ENCODE results near the gene GRIA3. TPM values are rescaled to one million over a fixed set of nuclear protein-coding genes. Genes with fewer than 3 reads are reported as not detected.

The GRIA3 gene
- total and polyA plus RNA-seq, 2 experiments from 2014 or later = 1.9 to 2.9 TPM

DNA sequence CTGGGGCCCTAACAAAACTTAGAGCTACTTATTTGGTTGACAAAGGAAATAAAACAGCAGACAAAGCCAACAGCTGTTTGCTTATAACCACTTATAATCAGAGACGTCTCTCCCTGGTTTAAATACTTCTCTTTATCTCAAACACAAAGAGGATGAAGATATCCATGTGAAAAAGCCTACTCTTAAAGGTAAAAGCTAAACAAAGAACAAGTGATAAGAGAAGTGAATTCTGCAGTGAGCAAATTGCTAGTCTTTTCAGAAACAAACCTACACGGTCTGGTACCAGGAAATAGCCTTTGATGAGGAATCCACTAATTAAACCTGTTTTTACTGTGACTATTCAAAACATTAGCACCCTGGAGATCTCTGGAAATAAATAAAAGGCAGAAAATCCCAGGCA, 46.7 kb downstream of the GRIA3 start:
- Histone ChIP-seq H3K4me2 (no peak overlapping the region), H3K27ac (no peak overlapping the region), H3K9me3 (ENCODE audit: low read depth) (no peaks in the 10 kb centered on the region), H3K79me2 (no peaks in the 10 kb centered on the region), H3K4me1 (ENCODE audit: insufficient read depth) (no peaks in the 10 kb centered on the region), H3K36me3 (replicated peaks; ENCODE audit: insufficient read depth, low read depth) (no peaks in the 10 kb centered on the region), H2AFZ (no peak overlapping the region), H4K20me1 (ENCODE audit: insufficient read depth, poor library complexity, severe bottlenecking) (no peaks in the 10 kb centered on the region), H3K4me3 (no peak overlapping the region), H3K9me2 (replicated peaks; ENCODE audit: insufficient read depth) (no peaks in the 10 kb centered on the region), H3K27me3 (no peaks in the 10 kb centered on the region)
- 36% methylated on average over 2 of the region's 2 CpGs for WGBS (ENCODE audit: low lambda C conversion rate, missing lambda C conversion rate)
- no peak for DNase-seq (ENCODE audit: low spot score)
- TF ChIP-seq EZH2 (IDR thresholded peaks at IDR 0.05; ENCODE audit: borderline replicate concordance) = no peak
- TF ChIP-seq EZH2phosphoT487 (IDR thresholded peaks at IDR 0.05; ENCODE audit: low read depth, severe bottlenecking, unreplicated experiment) = no peak
- TF ChIP-seq, protein P1, sequence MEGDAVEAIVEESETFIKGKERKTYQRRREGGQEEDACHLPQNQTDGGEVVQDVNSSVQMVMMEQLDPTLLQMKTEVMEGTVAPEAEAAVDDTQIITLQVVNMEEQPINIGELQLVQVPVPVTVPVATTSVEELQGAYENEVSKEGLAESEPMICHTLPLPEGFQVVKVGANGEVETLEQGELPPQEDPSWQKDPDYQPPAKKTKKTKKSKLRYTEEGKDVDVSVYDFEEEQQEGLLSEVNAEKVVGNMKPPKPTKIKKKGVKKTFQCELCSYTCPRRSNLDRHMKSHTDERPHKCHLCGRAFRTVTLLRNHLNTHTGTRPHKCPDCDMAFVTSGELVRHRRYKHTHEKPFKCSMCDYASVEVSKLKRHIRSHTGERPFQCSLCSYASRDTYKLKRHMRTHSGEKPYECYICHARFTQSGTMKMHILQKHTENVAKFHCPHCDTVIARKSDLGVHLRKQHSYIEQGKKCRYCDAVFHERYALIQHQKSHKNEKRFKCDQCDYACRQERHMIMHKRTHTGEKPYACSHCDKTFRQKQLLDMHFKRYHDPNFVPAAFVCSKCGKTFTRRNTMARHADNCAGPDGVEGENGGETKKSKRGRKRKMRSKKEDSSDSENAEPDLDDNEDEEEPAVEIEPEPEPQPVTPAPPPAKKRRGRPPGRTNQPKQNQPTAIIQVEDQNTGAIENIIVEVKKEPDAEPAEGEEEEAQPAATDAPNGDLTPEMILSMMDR (IDR thresholded peaks at IDR 0.05; ENCODE audit: poor library complexity) = no peak

DNA sequence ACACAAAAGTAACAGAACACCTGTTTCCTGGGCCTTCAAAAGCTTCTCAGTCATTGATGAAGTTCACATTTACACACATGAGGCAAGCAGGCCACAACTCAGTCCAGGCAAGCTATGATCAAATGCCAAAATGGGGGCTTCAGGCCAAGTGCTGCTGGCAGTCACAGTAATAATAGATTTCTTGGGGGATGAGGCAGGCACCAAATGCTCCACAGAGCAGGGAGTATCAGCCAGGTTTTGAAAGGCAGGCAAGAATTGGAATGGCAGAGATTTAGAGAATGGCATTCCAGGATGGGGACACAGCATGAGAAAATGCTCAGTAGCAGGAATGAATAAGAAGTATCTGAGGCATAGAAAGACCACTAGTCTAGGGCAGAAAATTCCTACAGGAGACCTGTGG, 52.8 kb downstream of the GRIA3 start:
- DNase-seq (ENCODE audit: low spot score) = no peak
- Histone ChIP-seq H3K4me2 (no peak overlapping the region), H3K9me3 (ENCODE audit: low read depth) (no peaks in the 10 kb centered on the region), H3K9me2 (replicated peaks; ENCODE audit: insufficient read depth) (no peaks in the 10 kb centered on the region), H4K20me1 (ENCODE audit: insufficient read depth, poor library complexity, severe bottlenecking) (no peaks in the 10 kb centered on the region), H2AFZ (no peak overlapping the region), H3K4me1 (ENCODE audit: insufficient read depth) (no peaks in the 10 kb centered on the region), H3K79me2 (no peaks in the 10 kb centered on the region), H3K27me3 (no peaks in the 10 kb centered on the region), H3K4me3 (no peak overlapping the region), H3K27ac (no peak overlapping the region), H3K36me3 (replicated peaks; ENCODE audit: insufficient read depth, low read depth) (no peaks in the 10 kb centered on the region)
- TF ChIP-seq, protein P1 (IDR thresholded peaks at IDR 0.05; ENCODE audit: poor library complexity) = no peak
- TF ChIP-seq EZH2 (IDR thresholded peaks at IDR 0.05; ENCODE audit: borderline replicate concordance) (no peak), EZH2phosphoT487 (IDR thresholded peaks at IDR 0.05; ENCODE audit: low read depth, severe bottlenecking, unreplicated experiment) (no peak)

DNA sequence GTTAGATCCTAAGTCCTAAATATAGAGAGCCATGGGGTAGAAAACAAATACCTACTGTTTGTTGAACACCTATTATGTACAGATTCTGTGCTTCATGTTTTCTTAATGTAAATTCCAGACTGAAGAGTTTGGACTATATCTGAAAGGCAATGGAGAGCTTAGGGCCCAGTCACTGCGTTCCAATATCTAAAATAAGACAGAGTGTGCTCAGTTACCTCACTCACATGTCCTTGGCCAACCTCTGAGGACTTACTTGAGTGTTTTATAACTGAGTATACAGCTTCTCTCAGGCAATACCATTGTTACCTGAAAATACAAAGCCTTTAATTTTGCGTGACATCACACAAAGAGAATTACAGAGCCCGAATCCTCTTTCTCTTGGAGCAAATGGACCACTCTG, 53.2 kb downstream of the GRIA3 start:
- no peak for DNase-seq (ENCODE audit: low spot score)
- Histone ChIP-seq H3K27me3 (no peaks in the 10 kb centered on the region), H3K4me1 (ENCODE audit: insufficient read depth) (no peaks in the 10 kb centered on the region), H2AFZ (no peak overlapping the region), H3K27ac (no peak overlapping the region), H3K36me3 (replicated peaks; ENCODE audit: insufficient read depth, low read depth) (no peaks in the 10 kb centered on the region), H3K4me2 (no peak overlapping the region), H3K9me3 (ENCODE audit: low read depth) (no peaks in the 10 kb centered on the region), H4K20me1 (ENCODE audit: insufficient read depth, poor library complexity, severe bottlenecking) (no peaks in the 10 kb centered on the region), H3K4me3 (no peak overlapping the region), H3K79me2 (no peaks in the 10 kb centered on the region), H3K9me2 (replicated peaks; ENCODE audit: insufficient read depth) (no peaks in the 10 kb centered on the region)
- 72% methylated on average over 3 of the region's 3 CpGs for WGBS (ENCODE audit: low lambda C conversion rate, missing lambda C conversion rate)
- TF ChIP-seq EZH2phosphoT487 (IDR thresholded peaks at IDR 0.05; ENCODE audit: low read depth, severe bottlenecking, unreplicated experiment) (no peak), EZH2 (IDR thresholded peaks at IDR 0.05; ENCODE audit: borderline replicate concordance) (no peak)
- TF ChIP-seq, protein P1 (IDR thresholded peaks at IDR 0.05; ENCODE audit: poor library complexity) = no peak

DNA sequence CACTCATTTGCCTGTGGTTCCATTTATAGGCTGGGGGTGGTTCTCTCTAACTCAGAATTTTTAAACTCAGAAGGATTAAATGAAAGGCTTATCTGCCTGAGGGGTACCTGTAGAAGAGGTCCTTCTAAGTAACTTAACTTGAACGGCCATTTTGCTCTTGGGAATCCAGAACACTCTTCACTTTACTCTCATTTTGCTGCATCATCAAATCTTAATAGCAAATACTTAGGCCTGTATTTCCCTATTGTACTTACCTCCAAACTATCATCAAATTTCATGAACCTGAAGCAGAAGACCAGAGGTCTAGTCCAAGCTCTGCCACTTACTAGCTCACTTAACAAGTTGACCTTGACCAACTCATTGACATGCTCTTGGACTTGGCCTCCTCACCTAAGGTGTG, 70.4 kb downstream of the GRIA3 start:
- no peaks in the 10 kb centered on the region for H3K4me1 ChIP-seq (ENCODE audit: insufficient read depth)
- no peak overlapping the region for H3K4me3 ChIP-seq
- WGBS (ENCODE audit: low lambda C conversion rate, missing lambda C conversion rate) = 77% methylated on average over 1 of the region's 1 CpG
- H3K9me2 ChIP-seq (replicated peaks; ENCODE audit: insufficient read depth) = no peaks in the 10 kb centered on the region
- H2AFZ ChIP-seq = no peak overlapping the region
- no peak overlapping the region for H3K4me2 ChIP-seq
- H4K20me1 ChIP-seq (ENCODE audit: insufficient read depth, poor library complexity, severe bottlenecking) = no peaks in the 10 kb centered on the region
- H3K9me3 ChIP-seq (ENCODE audit: low read depth) = no peaks in the 10 kb centered on the region
- H3K36me3 ChIP-seq (replicated peaks; ENCODE audit: insufficient read depth, low read depth) = no peaks in the 10 kb centered on the region
- no peaks in the 10 kb centered on the region for H3K27me3 ChIP-seq
- no peak for DNase-seq (ENCODE audit: low spot score)
- H3K27ac ChIP-seq = no peak overlapping the region
- TF ChIP-seq, protein P1 (IDR thresholded peaks at IDR 0.05; ENCODE audit: poor library complexity) = no peak
- TF ChIP-seq EZH2 (IDR thresholded peaks at IDR 0.05; ENCODE audit: borderline replicate concordance) (no peak), EZH2phosphoT487 (IDR thresholded peaks at IDR 0.05; ENCODE audit: low read depth, severe bottlenecking, unreplicated experiment) (no peak)
- no peaks in the 10 kb centered on the region for H3K79me2 ChIP-seq
